GM21526 (cell line): ENCODE data around the gene YPEL2.
"Not testable (repeated sequence)": the region's sequence is repeated elsewhere in the genome, so short reads cannot be mapped to it uniquely, and the experiment has no call there.

Experiments used
- ATAC-seq: cut with Tn5 transposase; IDR thresholded peaks from one replicate; pipeline ENCODE4 v1.9.1; 2021; ENCODE audit warnings: moderate library complexity; ENCODE audit not compliant: unreplicated experiment, low FRiP score

YPEL2 gene

DNA sequence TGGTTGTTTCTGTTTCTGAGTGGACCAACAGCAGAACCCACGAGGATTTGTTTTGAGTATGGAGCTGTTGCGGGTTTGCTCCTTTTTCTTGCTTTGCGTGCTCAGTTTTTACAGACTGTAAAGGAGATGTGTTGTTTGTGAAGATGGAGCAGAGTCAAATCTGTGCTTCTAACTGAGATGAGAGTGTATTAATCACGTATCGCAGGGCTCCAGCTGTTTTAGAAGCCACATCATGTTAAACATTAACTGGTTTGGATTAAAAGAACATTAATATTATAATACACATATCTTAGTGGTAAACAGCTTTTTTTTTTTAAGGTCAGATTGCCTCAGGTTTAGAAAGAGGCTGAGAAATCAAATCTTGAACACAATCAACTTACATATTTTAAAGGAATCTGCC lies 69.4 kb downstream of the YPEL2 start:
- no peak for ATAC-seq

DNA sequence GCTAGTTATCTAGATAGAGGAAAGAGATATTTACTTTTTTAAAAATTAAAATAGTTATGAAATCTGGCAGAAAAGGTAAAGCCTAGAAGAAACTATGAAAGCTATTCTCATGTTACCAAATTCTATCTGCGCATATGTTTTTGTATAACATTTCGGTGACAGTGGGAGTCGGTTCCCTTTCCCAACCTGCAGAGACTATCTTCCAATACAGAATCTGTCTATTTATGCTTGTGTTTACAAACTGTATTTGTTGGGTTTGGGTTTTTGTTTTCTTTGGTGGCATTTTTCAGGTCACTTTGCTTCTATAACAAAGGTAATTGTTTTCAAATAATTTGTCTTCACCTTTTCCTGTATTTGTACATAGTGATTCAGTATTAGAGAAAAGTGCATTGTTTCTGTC lies 69.8 kb downstream of the YPEL2 start:
- no peak for ATAC-seq

GRCh38 chr17:59401725-59402124 lies 70.3 kb downstream of the YPEL2 start:
- ATAC-seq, result no peak

GRCh38 chr17:59402760-59403159 lies 71.3 kb downstream of the YPEL2 start:
- ATAC-seq, result no peak

GRCh38 chr17:59404471-59404870 lies 73.0 kb downstream of the YPEL2 start:
- no peak for ATAC-seq

DNA sequence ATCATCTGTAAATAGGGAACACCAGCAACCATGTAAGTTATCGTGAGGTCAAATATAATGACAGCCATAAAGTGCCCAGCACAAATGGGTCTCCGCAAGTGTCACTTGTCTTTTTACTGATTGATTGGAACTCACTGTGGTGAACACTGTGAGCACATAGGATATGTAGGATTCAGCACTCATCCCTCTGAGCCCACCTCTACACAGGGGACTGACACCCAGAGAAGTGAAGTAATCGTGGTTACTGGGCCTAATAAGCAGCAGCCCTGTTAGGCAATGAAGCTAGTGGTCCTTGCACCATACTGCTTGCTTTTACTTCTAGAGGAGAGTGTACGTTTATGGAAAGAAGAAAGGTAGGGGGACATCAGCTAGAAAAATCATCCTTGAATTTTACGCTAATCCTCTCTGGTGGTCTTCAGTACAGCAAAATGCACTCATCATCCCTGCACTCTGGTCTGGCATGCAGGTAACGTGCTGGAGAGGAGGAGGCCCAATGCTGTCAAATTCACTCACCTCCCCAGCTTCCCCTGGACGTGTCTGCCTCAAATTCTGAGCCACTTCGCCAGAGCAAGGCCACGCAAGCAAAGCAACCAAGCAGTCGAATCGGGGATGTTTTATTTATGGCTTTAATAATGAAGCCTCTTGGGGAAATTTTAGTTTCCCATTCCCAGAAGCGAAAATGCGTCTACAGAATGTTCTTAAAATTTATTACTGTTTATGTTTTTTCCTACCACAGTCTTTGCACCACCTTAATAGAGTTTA lies 74.7 kb downstream of the YPEL2 start:
- no peak for ATAC-seq

GRCh38 chr17:59406808-59407381 lies 75.4 kb downstream of the YPEL2 start:
- ATAC-seq, result no peak

GRCh38 chr17:59409336-59410048 lies 78.0 kb downstream of the YPEL2 start:
- ATAC-seq, result no peak

- ATAC-seq, result no peak
Measured at GRCh38 chr17:59410049-59410437, 78.6 kb downstream of the YPEL2 start.

DNA sequence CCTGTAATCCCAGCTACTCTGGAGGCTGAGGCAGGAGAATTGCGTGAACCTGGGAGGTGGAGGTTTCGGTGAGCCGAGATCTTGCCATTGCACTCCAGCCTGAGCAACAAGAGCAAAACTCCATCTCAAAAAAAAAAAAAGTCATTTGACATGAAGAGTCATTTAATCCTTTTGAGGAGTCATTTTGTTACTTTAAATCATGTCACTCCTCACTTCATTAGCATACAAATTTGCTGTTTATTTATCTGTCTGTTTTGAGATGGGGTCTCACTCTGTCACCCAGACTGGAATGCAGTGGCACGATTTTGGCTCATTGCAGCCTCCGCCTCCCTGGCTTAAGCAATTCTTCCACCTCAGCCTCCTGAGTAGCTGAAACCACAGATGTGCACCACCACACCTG lies 81.0 kb downstream of the YPEL2 start:
- not testable (repeated sequence) for ATAC-seq

DNA sequence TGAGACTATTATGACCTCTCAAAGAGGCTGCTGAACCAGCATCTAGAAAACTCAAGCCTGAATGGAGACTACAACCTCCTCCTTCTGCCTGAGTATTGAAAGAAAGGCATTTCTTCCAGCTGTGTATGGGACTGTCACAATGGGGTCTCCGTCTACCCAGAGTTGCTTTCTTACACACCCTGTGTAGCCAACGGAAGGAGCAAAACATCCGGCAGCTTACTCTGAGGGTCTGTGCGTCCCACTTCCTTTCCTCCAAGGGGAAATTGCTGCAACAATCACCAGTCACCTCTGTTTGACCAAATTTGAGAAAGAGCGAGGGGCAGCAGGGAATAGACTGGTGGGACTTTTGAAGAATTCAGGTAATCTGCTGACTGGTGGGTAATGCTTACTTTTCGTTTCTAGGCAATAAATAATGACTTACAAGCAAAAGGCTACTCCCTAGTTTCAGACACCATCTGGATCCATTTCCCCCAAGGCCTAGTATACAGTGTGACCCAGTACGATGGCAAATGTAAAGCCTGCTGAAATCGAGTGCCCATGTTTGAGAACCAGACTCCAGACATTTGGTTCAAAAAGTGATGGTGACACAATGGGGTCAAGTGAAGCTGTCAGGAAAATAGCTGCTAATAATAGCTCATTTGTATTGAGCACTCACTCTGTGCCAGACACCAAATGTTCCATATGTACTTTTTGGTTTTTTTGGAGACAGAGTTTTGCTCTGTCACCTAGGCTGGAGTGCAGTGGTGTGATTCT lies 81.7 kb downstream of the YPEL2 start:
- no peak for ATAC-seq

- ATAC-seq, result no peak
Measured at GRCh38 chr17:59415397-59415796, 83.9 kb downstream of the YPEL2 start.

DNA sequence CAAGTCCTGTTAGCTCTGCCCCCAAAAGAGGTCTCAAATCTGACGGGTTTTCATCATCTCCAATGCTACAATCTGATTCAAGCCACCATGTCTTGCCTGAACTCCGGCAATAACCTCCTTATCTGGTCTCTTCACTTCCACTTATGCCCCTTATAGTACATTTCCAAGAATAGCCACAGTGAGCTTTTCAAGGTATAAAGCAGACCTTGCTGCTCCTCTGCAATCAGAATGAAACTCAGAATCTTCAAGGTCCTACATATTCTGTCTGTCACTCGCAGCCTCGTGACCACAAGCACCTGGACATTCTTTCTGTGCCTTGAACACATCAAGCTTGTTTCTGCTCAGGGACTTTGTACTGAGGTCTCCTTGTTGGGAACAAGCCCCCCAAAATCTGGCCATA lies 84.7 kb downstream of the YPEL2 start:
- ATAC-seq, result no peak

DNA sequence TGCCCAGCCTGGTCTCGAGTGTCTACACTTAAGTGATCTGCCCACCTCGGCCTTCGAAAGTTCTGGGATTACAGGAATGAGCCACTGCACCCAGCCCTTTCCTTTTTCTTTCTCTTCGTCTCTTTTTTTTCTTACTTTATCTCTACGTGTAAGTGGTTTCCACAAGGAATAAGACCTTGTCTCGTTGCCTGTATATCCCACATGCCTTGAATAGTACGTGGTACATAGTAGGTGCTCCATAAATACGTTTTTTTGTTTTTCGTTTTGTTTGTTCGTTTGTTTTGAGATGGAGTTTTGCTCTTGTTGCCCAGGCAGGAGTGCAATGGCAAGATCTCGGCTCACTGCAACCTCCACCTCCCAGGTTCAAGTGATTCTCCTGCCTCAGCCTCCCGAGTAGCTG lies 86.0 kb downstream of the YPEL2 start:
- ATAC-seq, result no peak

DNA sequence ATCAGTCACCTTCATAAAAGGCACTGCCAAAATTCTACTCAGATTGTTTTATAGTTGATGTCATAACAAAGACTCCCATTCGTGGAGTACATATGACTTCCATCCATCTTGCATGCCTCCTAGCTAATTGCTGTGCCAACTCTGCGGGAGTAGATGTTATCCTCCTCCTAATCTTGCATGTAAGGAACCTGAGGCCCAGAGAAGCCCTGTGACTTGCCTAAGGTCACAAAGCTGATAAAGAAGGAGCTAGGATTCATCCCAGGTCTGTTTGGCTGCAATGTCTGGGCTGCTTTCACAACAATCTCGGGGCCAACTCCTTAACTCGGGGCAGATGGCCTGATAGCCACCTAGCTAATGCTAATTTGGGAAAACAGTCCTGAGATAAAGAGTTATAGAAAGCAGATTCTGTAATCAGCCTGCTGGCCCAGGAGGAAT lies 87.3 kb downstream of the YPEL2 start:
- ATAC-seq, result no peak

DNA sequence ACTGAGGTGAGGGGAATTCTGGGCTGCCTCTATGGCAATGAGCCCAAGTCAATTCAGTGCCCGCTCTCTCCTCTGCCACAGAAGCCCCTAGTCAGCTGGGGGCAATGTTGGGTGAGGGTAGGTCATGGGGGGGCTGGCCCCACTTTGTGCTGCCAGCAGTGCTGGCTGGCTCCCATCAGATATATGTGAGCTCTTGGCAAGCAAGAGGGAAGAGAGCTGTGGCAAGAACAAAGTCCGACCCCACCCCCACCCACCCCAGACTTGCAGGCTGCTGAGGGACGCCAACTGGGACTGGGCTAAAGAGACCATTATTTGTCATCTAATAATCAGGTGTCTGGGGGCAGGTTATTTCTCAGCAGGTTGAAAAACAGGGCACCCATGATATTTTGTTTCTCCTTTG lies 89.4 kb downstream of the YPEL2 start:
- ATAC-seq, result no peak

- no peak for ATAC-seq
Measured at GRCh38 chr17:59421722-59422121, 90.3 kb downstream of the YPEL2 start.

- ATAC-seq, result no peak
Measured at GRCh38 chr17:59423137-59423724, 91.8 kb downstream of the YPEL2 start.

- ATAC-seq, result no peak
Measured at GRCh38 chr17:59423903-59424302, 92.4 kb downstream of the YPEL2 start.

DNA sequence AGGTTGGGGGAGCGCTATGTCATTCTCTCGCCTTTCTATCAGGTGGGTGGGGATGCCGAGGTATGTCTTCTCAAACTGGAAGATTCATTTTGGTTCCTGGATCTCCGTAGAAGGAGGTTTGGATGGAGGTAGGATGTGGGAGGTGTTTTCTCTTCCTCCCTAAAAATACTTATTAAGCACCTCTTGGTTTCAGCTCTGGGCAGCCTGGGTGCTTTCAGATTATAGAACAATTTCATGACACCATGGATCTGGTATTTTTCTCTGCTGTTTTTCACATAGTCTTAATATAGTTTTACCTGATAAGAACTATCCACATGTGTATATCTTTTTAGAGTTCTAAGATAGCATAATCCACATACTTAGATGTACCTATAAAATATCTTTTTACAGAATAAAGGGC lies 92.9 kb downstream of the YPEL2 start:
- ATAC-seq, result no peak
